Neural cell (in vitro differentiated cells): ENCODE measurements around the gene NACC1. TPM values are rescaled to one million over a fixed set of nuclear protein-coding genes. Genes with fewer than 3 reads are reported as not detected.

Experiments used
- H2AFZ ChIP-seq: fragments of 200-600, 300-800 bp; sonication (generic), shearing (Covaris generic); 2 replicates; pipeline ENCODE4 v1.6.0; 2014; ENCODE audit warnings: low read depth, mild to moderate bottlenecking, antibody characterized with exemption, low read length, moderate library complexity
- H3F3A ChIP-seq: fragments of 200-600 bp; shearing (Covaris generic); 2 replicates; pipeline ENCODE4 v1.6.1; 2016; ENCODE audit warnings: mild to moderate bottlenecking, moderate library complexity, mixed read lengths, antibody characterized with exemption, low read length; ENCODE audit not compliant: insufficient read depth, poor library complexity, severe bottlenecking
- H3K27ac ChIP-seq: fragments of 200-600, 300-800 bp; sonication (generic), shearing (Covaris generic); 2 replicates; pipeline ENCODE4 v1.5.1; 2014; ENCODE audit warnings: mild to moderate bottlenecking, low read length, moderate library complexity
- H3K27me3 ChIP-seq: fragments of 300-800, 200-600 bp; sonication (generic), shearing (Covaris generic); 2 replicates; pipeline ENCODE4 v1.6.0; 2014; ENCODE audit warnings: mild to moderate bottlenecking, low read depth, low read length, moderate library complexity; ENCODE audit not compliant: insufficient read depth
- H3K36me3 ChIP-seq: fragments of 300-800, 200-600 bp; sonication (generic), shearing (Covaris generic); 2 replicates; pipeline ENCODE4 v1.5.1; 2014; ENCODE audit warnings: mild to moderate bottlenecking, antibody characterized with exemption, low read length, moderate library complexity; ENCODE audit not compliant: insufficient read depth
- H3K4me2 ChIP-seq: fragments of 300-800, 200-600 bp; sonication (generic), shearing (Covaris generic); 2 replicates; pipeline ENCODE4 v1.6.0; 2014; ENCODE audit warnings: mild to moderate bottlenecking, low read length
- H3K4me3 ChIP-seq: fragments of 300-800, 200-600 bp; sonication (generic), shearing (Covaris generic); 2 replicates; pipeline ENCODE4 v1.5.1; 2014; ENCODE audit warnings: mild to moderate bottlenecking, low read length, moderate library complexity
- H3K79me2 ChIP-seq: fragments of 200-600 bp; shearing (Covaris generic); replicated peaks from 2 replicates; pipeline ENCODE4 v1.6.0; 2014; ENCODE audit warnings: mild to moderate bottlenecking, low read length, moderate library complexity; ENCODE audit not compliant: insufficient read depth
- H3K9ac ChIP-seq: fragments of 300-800, 200-600 bp; sonication (generic), shearing (Covaris generic); 2 replicates; pipeline ENCODE4 v1.6.1; 2016; ENCODE audit warnings: mild to moderate bottlenecking, low read length, mixed read lengths
- H3K9me2 ChIP-seq: fragments of 200-600 bp; shearing (Covaris generic); 2 replicates; pipeline ENCODE4 v1.6.1; 2016; ENCODE audit warnings: mild to moderate bottlenecking, low read length, mixed read lengths; ENCODE audit not compliant: insufficient read depth
- H3K9me3 ChIP-seq: fragments of 200-600, 300-800 bp; sonication (generic), shearing (Covaris generic); 2 replicates; pipeline ENCODE4 v1.6.1; 2016; ENCODE audit warnings: mild to moderate bottlenecking, mixed run types, low read length, moderate library complexity, mixed read lengths
- H4K20me1 ChIP-seq: fragments of 200-600 bp; shearing (Covaris generic); 2 replicates; pipeline ENCODE4 v1.6.1; 2016; ENCODE audit warnings: mild to moderate bottlenecking, mixed run types; ENCODE audit not compliant: insufficient read depth
- EP300 ChIP-seq: fragments of 450-650 bp; conservative IDR thresholded peaks from 2 replicates; pipeline ENCODE4 v1.6.1; 2014; ENCODE audit warnings: antibody characterized with exemption, mild to moderate bottlenecking, moderate library complexity; ENCODE audit not compliant: poor library complexity, severe bottlenecking
- EZH2 ChIP-seq: fragments of 200-600, 300-800 bp; shearing (Covaris generic), sonication (generic); IDR thresholded peaks from 2 replicates; pipeline ENCODE4 v1.6.1; 2014; ENCODE audit warnings: antibody characterized with exemption, low read length, borderline replicate concordance, mild to moderate bottlenecking; ENCODE audit not compliant: insufficient read depth, poor library complexity, severe bottlenecking
- MXI1 ChIP-seq: fragments of 450-650 bp; conservative IDR thresholded peaks from 2 replicates; pipeline ENCODE4 v1.6.1; 2014; ENCODE audit warnings: antibody characterized with exemption, mild to moderate bottlenecking; ENCODE audit not compliant: poor library complexity, severe bottlenecking
- POLR2AphosphoS5 ChIP-seq: IDR thresholded peaks from 2 replicates; pipeline ENCODE4 v1.6.1; 2012
- RAD21 ChIP-seq: fragments of 450-650 bp; conservative IDR thresholded peaks from 2 replicates; pipeline ENCODE4 v1.6.1; 2014; ENCODE audit warnings: antibody characterized with exemption, mild to moderate bottlenecking, moderate library complexity
- SMC3 ChIP-seq: fragments of 450-650 bp; conservative IDR thresholded peaks from 2 replicates; pipeline ENCODE4 v1.6.1; 2014; ENCODE audit warnings: antibody characterized with exemption, mild to moderate bottlenecking, moderate library complexity; ENCODE audit not compliant: poor library complexity
- TAF1 ChIP-seq: IDR thresholded peaks from 2 replicates; pipeline ENCODE4 v1.6.1; 2012; ENCODE audit warnings: low read depth
- polyA plus RNA-seq: library from polyadenylated mRNA; depleted of rRNA; stranded (reverse); fragments of >200 nt; gene quantifications from 2 replicates; pipeline ENCODE4 v1.2.3, GENCODE V29; 2014
- TF ChIP-seq, protein P1 (sequence below): IDR thresholded peaks from 2 replicates; pipeline ENCODE4 v1.6.1; 2012; ENCODE audit warnings: borderline replicate concordance
- TF ChIP-seq, protein P2 (sequence below): fragments of 450-650 bp; IDR thresholded peaks from 2 replicates; pipeline ENCODE4 v1.5.1; 2014; ENCODE audit warnings: antibody characterized with exemption, mild to moderate bottlenecking, moderate library complexity; ENCODE audit not compliant: poor library complexity, severe bottlenecking

The NACC1 gene
- polyA plus RNA-seq, 1 donor from 2014 or later = 16.1 TPM

DNA sequence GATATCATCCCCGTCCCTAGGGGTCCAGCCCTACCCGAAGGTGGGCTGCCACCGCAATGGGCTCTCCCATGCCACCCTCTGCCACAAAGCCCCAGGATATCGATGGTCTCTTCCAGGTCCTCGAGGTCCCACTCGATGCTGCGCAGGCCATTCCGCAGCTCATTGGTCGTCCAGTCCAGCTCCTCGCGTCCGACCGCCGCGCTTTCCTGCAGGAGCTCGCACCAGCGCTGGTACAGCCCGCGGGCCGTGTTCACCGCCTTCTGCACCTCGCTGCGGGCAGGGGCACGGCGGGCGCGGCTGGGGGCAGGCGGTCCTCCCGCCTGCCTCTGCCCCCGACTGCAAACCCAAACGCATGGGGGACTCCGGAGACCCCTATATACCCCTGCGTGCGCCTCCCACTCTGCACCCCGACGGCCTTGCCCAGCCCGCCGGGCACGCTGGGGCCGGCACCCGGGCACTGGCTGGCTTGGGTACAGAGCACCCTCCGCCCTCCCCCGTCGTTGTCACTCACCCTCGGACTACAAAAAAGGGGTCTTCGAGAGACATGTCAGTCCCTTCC lies 31.6 kb downstream of the NACC1 start:
- no peaks in the 10 kb centered on the region for H4K20me1 ChIP-seq
- H3K27ac ChIP-seq = peak overlapping the region; percentile 96
- no peaks in the 10 kb centered on the region for H3K36me3 ChIP-seq
- peak overlapping the region; percentile 97 for H3K4me3 ChIP-seq
- peaks cover 4% of the 10 kb centered on the region for H3K79me2 ChIP-seq
- H3K9ac ChIP-seq = peak overlapping the region; percentile 92
- peaks cover 10% of the 10 kb centered on the region for H3K27me3 ChIP-seq
- TF ChIP-seq SMC3 = no peak
- no peak for TF ChIP-seq EP300
- no peak for TF ChIP-seq TAF1
- TF ChIP-seq, protein P1, sequence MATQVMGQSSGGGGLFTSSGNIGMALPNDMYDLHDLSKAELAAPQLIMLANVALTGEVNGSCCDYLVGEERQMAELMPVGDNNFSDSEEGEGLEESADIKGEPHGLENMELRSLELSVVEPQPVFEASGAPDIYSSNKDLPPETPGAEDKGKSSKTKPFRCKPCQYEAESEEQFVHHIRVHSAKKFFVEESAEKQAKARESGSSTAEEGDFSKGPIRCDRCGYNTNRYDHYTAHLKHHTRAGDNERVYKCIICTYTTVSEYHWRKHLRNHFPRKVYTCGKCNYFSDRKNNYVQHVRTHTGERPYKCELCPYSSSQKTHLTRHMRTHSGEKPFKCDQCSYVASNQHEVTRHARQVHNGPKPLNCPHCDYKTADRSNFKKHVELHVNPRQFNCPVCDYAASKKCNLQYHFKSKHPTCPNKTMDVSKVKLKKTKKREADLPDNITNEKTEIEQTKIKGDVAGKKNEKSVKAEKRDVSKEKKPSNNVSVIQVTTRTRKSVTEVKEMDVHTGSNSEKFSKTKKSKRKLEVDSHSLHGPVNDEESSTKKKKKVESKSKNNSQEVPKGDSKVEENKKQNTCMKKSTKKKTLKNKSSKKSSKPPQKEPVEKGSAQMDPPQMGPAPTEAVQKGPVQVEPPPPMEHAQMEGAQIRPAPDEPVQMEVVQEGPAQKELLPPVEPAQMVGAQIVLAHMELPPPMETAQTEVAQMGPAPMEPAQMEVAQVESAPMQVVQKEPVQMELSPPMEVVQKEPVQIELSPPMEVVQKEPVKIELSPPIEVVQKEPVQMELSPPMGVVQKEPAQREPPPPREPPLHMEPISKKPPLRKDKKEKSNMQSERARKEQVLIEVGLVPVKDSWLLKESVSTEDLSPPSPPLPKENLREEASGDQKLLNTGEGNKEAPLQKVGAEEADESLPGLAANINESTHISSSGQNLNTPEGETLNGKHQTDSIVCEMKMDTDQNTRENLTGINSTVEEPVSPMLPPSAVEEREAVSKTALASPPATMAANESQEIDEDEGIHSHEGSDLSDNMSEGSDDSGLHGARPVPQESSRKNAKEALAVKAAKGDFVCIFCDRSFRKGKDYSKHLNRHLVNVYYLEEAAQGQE = no peak
- no peak for TF ChIP-seq MXI1
- TF ChIP-seq, protein P2, sequence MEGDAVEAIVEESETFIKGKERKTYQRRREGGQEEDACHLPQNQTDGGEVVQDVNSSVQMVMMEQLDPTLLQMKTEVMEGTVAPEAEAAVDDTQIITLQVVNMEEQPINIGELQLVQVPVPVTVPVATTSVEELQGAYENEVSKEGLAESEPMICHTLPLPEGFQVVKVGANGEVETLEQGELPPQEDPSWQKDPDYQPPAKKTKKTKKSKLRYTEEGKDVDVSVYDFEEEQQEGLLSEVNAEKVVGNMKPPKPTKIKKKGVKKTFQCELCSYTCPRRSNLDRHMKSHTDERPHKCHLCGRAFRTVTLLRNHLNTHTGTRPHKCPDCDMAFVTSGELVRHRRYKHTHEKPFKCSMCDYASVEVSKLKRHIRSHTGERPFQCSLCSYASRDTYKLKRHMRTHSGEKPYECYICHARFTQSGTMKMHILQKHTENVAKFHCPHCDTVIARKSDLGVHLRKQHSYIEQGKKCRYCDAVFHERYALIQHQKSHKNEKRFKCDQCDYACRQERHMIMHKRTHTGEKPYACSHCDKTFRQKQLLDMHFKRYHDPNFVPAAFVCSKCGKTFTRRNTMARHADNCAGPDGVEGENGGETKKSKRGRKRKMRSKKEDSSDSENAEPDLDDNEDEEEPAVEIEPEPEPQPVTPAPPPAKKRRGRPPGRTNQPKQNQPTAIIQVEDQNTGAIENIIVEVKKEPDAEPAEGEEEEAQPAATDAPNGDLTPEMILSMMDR = no peak
- TF ChIP-seq POLR2AphosphoS5 = no peak
- no peak for TF ChIP-seq RAD21
- TF ChIP-seq EZH2 = no peak
- H3K4me2 ChIP-seq = peak overlapping the region; percentile 69
- no peaks in the 10 kb centered on the region for H3K9me3 ChIP-seq
- H2AFZ ChIP-seq = peak overlapping the region; percentile 88
- no peaks in the 10 kb centered on the region for H3K9me2 ChIP-seq
- H3F3A ChIP-seq = no peaks in the 10 kb centered on the region

DNA sequence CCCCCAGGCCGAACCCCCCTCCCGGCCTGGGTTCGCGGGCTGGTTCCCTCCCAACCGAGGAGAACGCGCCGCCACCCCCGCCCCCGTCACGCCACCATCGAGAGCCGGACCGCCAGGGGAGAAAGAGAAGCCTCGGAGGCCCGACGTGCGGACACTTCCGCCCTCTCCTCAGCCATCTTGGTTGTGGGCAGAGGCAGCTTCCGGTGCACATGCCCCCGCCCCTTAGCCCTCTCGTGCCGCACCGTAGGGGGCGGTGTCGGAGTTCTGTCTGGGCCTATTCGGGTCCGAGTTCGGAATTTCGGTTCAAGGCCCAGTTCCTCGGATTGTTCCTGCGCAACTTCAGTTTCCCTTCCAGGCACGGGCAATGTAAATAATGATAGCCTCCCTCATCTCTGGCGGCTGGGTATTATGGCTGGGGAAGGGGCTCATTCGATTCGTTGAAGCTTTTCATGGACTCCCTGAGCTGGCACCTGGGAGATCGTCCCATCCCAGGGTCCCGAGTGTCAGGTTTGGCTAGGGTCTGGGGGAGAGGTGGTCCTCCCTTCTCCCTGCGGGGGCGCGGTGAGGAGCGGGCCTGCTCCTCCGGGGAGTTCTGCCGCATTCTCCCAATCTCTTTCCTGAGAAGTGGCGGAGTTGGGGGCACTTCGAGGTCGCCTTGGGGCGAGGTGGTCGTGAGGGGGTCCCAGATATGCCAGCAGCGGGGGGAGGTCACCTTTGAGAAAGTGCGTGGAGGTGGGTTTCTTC lies 32.3 kb downstream of the NACC1 start, which contains the start of the genes IER2 and STX10:
IER2 (plus strand) TSS at position 225 of the 744 bp plus-strand sequence. CDS start 2,776 bp downstream, outside the sequence.
STX10 (minus strand) TSS at position 189 of the 744 bp plus-strand sequence. CDS start 202 bp downstream, outside the sequence.
- H3K9ac ChIP-seq = peak within 1 kb of the TSS; percentile 92
- TF ChIP-seq, protein P1 = peak; percentile 81
- TF ChIP-seq, protein P2 = peak; percentile 76
- TF ChIP-seq SMC3 (no peak), EZH2 (no peak), MXI1 (peak; percentile 66), POLR2AphosphoS5 (peak; percentile 88), RAD21 (peak; percentile 22), TAF1 (peak; percentile 63), EP300 (peak; percentile 48)
- H4K20me1 ChIP-seq = no peaks in the 10 kb centered on the region
- H3K79me2 ChIP-seq = peaks cover 4% of the 10 kb centered on the region
- no peaks in the 10 kb centered on the region for H3K9me2 ChIP-seq
- H3F3A ChIP-seq = no peaks in the 10 kb centered on the region
- H3K27me3 ChIP-seq = peaks cover 16% of the 10 kb centered on the region
- H2AFZ ChIP-seq = peak within 1 kb of the TSS; percentile 88
- H3K36me3 ChIP-seq = no peaks in the 10 kb centered on the region
- H3K4me3 ChIP-seq = peak within 1 kb of the TSS; percentile 97
- peak within 1 kb of the TSS; percentile 92 for H3K4me2 ChIP-seq
- H3K9me3 ChIP-seq = no peaks in the 10 kb centered on the region
- peak within 1 kb of the TSS; percentile 96 for H3K27ac ChIP-seq
